IMR-90 (cell line): ENCODE measurements around the gene MIEF1.

Experiments used
- CEBPB ChIP-seq: IDR thresholded peaks from 2 replicates; pipeline ENCODE4 v1.6.1; 2012; ENCODE audit warnings: low read depth, low read length, improper control_type of control experiment
- NFE2L2 ChIP-seq: fragments of 150-350 bp; IDR thresholded peaks from 2 replicates; pipeline ENCODE4 v1.6.1; 2016; ENCODE audit warnings: low read depth, mild to moderate bottlenecking, low read length
- POLR2A ChIP-seq: IDR thresholded peaks from 2 replicates; pipeline ENCODE4 v1.6.1; 2012; ENCODE audit warnings: mild to moderate bottlenecking, low read depth, low read length
- SMC3 ChIP-seq: fragments of 150-350 bp; IDR thresholded peaks from 2 replicates; pipeline ENCODE4 v1.6.1; 2016; ENCODE audit warnings: low read depth, mild to moderate bottlenecking, antibody characterized with exemption, low read length, moderate library complexity
- TF ChIP-seq, protein P1 (sequence below): conservative IDR thresholded peaks from 2 replicates; pipeline ENCODE4 v1.5.1; 2012; ENCODE audit warnings: mild to moderate bottlenecking, low read depth, low read length, improper control_type of control experiment

DNA sequence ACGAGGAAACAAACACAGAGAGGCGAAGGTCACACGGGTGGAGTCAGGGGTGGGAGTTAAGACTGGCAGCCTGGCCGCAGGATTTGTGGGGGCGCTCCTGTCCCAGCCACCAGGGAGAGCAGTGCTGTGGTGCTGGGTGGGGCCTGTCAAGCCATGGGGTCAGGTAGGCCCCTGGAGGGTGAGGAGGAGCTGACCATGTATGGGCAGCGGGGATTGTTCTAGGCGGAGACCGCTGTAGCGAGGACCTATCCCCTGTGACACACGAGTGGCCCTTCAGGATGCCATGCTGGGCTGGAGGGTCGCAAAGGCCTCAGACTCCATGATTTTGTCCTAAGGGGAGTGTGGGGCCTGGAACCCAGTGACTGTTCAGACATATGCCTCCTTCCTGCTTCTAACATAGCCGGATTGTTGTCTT lies 32.0 kb downstream of the MIEF1 start:
- TF ChIP-seq, protein P1, sequence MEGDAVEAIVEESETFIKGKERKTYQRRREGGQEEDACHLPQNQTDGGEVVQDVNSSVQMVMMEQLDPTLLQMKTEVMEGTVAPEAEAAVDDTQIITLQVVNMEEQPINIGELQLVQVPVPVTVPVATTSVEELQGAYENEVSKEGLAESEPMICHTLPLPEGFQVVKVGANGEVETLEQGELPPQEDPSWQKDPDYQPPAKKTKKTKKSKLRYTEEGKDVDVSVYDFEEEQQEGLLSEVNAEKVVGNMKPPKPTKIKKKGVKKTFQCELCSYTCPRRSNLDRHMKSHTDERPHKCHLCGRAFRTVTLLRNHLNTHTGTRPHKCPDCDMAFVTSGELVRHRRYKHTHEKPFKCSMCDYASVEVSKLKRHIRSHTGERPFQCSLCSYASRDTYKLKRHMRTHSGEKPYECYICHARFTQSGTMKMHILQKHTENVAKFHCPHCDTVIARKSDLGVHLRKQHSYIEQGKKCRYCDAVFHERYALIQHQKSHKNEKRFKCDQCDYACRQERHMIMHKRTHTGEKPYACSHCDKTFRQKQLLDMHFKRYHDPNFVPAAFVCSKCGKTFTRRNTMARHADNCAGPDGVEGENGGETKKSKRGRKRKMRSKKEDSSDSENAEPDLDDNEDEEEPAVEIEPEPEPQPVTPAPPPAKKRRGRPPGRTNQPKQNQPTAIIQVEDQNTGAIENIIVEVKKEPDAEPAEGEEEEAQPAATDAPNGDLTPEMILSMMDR, result no peak
- TF ChIP-seq CEBPB (no peak), SMC3 (no peak), NFE2L2 (no peak), POLR2A (no peak)
